Glomerular endothelial cell (primary cell): ENCODE data around the gene STIMATE. TPM values are rescaled to one million over a fixed set of nuclear protein-coding genes. Genes with fewer than 3 reads are reported as not detected.

Experiments
- DNase-seq: peaks from one replicate; pipeline ENCODE4 v3.0.0-alpha.2; 2011; ENCODE audit warnings: low read depth, low spot score; ENCODE audit errors: extremely low read depth
- total RNA-seq: library from RNA; depleted of rRNA; stranded (reverse); fragments of >200 nt; gene quantifications from 2 replicates; pipeline ENCODE4 v1.2.3, GENCODE V29; 2015

The STIMATE gene
- total RNA-seq, 1 donor from 2014 or later: 28.5 TPM

GRCh38 chr3:52895418-52895817 is 1.9 kb downstream of the STIMATE start:
- DNase-seq: no peak

- DNase-seq: no peak
Measured at GRCh38 chr3:52894756-52895155, 2.6 kb downstream of the STIMATE start.

- no peak for DNase-seq
Measured at GRCh38 chr3:52893723-52894122, 3.6 kb downstream of the STIMATE start.

GRCh38 chr3:52892625-52893311 is 4.6 kb downstream of the STIMATE start:
- DNase-seq: no peak

GRCh38 chr3:52892290-52892624 is 5.1 kb downstream of the STIMATE start:
- no peak for DNase-seq

- DNase-seq: no peak
Measured at GRCh38 chr3:52891615-52892081, 5.7 kb downstream of the STIMATE start.

GRCh38 chr3:52891164-52891563 is 6.2 kb downstream of the STIMATE start:
- no peak for DNase-seq

GRCh38 chr3:52890735-52891134 is 6.6 kb downstream of the STIMATE start:
- DNase-seq: no peak

- no peak for DNase-seq
Measured at GRCh38 chr3:52889901-52890300, 7.4 kb downstream of the STIMATE start.

- DNase-seq: no peak
Measured at GRCh38 chr3:52887166-52887565, 10.2 kb downstream of the STIMATE start.

- DNase-seq: no peak
Measured at GRCh38 chr3:52886049-52886730, 11.2 kb downstream of the STIMATE start.

- DNase-seq: no peak
Measured at GRCh38 chr3:52882377-52882776, 15.0 kb downstream of the STIMATE start.

- no peak for DNase-seq
Measured at GRCh38 chr3:52881871-52882270, 15.5 kb downstream of the STIMATE start.

GRCh38 chr3:52880474-52880873 is 16.9 kb downstream of the STIMATE start:
- no peak for DNase-seq

GRCh38 chr3:52880047-52880446 is 17.3 kb downstream of the STIMATE start:
- no peak for DNase-seq

GRCh38 chr3:52879581-52879980 is 17.8 kb downstream of the STIMATE start:
- DNase-seq: no peak

GRCh38 chr3:52879090-52879489 is 18.3 kb downstream of the STIMATE start:
- no peak for DNase-seq

- no peak for DNase-seq
Measured at GRCh38 chr3:52877085-52877484, 20.3 kb downstream of the STIMATE start.

GRCh38 chr3:52874864-52875587 is 22.3 kb downstream of the STIMATE start:
- no peak for DNase-seq

GRCh38 chr3:52874160-52874701 is 23.1 kb downstream of the STIMATE start:
- no peak for DNase-seq

- DNase-seq: no peak
Measured at GRCh38 chr3:52873433-52874159, 23.8 kb downstream of the STIMATE start.
